DLD1 (cell line): Measurements from ENCODE around the gene CRYGN.

Source experiments
- in situ Hi-C: cut with HindIII; loops from 2 replicates; pipeline ENCODE4 v1.10.0; 2017; ENCODE audit warnings: low sequenced_read_pairs

CRYGN gene

DNA sequence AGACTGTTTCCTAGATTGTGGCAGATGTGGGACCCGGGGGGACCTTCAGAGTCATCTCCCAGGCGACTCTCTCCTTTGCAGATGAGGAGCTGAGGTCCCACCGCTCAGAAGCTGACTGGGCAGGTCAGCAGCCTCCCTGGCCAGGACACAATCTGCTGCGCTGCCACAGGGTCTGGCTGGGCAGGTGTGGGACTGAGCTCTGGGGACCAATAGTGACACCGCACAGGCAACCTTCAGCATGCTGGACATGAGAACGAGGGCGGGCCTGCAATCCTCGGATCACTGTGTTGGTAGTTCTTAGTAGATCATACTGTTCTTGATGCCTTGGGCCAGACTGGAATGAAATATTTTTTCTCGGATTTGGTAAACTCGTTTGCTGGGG, 20.5 kb upstream of the CRYGN start:
- in situ Hi-C loops: no loop called here

DNA sequence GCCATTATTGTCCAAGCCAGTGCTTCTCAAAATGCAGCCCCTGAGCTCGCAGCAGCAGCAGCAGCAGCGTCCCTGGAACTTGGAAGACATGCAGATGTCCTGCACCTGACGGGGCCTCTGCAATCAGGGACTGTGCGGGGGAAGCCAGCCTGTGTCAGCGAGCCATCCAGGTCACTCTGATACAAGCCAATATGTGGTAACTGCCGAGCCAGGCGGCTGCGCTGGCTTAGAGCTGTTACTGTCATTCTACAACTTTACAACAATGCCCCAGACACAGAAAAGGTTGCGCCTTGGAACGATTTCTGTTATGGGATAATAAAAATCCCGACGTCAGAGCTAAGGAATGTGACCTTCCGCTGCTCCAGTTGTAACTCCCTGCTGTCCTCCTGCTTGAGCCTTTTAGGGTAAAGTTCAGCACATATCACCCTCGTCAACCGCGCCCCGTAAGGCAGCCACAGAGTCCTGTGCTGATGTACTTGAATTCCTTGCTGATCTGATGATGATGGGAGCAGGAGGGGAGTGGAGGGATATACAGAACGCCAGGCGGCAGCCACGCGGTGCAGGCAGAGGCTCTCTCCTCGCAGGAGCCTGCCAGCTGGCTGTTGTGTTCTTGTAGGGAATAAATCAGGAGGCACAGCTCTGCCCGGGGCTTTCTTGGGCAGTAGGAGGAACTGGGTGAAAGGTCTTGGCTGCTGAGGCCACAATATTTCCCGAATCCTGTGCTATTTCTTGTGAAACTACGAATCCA, 20.0 kb upstream of the CRYGN start:
- in situ Hi-C loops: no loop called here

DNA sequence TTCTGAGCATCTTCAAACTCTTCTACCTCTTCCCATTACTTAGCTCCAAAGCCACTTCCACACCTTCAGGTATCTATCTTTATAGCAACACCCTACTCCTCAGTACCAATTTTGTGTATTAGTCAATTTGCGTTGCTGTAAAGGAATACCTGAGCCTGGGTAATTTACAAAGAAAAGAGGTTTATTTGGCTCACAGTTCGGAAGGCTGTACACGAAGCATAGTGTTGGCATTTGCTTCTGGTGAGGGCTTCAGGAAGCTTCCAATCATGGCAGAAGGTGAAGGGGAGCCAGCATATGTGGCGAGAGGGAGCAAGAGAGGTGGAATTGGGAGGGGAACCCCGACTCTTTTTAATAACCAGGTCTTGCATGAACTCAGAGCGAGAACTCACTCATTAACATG, 17.6 kb upstream of the CRYGN start:
- in situ Hi-C loops: no loop called here

DNA sequence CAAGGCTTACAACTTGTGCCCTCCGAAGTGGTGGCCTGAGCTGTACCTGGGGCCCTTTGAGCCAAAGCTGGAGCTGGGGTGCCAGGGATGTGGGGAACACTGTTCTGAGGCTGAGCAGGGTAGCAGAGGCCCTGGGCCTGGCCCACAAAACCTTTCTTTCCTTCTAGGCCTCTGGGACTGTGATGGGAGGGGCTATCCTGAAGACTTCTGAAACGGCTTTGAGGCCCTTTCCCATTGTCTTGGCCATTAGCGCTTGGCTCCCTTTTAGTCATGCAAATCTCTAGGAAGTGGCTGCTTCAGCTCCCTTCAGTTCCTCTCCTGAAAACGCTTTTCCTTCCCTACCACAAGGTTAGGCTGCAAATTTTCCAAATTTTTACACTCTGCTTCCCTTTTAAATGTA, 16.8 kb upstream of the CRYGN start:
- in situ Hi-C loops: no loop called here

DNA sequence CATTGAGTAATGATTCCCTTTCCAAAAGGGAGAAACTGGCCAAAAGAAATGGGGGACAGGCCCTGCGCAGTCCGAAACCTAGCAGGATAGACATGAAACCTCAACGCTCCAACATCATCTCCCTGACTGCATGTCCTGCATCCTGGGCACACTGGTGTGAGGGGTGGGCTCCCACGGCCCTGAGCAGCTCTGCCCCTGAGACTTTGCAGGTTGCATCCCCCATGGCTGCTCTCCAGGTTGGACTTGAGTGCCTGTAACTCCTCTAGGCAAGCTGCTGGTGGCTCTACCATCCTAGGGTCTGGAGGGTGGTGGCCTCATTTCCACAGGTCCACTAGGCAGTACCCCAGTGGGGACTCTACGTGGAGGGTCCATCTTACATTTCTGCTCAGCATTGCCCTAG, 16.3 kb upstream of the CRYGN start:
- in situ Hi-C loops: no loop called here

DNA sequence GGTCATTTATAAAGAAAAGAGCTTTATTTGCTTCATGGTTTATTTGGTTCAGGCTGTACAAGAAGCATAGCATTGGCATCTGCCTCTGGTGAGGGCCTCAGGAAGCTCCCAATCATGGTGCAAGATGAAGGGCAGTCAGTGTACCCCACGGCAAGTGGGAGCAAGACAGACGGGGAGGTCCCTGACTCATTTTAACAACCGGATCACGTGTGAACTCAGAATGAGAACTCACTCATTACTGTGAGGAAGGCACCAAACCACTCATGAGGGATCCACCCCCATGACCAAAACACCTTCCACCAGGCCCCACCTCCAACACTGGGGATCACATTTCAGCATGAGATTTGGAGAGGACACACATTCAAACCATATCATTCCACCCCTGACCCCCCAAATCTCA, 15.7 kb upstream of the CRYGN start:
- in situ Hi-C loops: no loop called here

DNA sequence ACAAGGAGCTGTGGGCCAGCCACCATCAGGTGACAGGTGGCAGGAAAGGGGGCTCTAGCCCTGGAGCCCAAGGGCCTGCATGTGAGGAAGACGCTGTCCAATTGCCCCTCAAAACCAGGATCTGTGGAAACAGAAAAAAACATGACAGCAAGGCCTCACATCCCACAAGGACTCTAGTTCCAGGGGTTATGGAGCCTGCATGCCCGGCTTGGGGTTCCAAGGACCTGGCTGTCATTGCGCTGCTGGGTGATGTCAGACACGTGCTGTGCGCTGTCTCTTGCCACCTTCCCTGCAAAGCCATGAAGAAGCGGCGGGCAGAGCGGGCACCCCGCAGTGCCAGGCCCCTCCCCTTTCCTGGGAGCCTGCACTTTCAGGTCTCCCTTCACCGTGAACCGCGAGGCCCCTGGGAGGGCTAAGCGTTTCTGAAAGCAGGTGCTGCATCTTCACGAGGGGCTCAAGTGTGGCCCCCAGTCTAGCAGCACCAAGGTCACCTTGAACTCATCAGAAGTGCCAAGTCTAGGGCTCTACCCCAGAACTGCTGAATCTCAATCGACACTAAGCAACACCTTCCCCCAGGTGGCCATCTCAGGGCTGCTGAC, 15.1 kb upstream of the CRYGN start:
- in situ Hi-C loops: no loop called here

DNA sequence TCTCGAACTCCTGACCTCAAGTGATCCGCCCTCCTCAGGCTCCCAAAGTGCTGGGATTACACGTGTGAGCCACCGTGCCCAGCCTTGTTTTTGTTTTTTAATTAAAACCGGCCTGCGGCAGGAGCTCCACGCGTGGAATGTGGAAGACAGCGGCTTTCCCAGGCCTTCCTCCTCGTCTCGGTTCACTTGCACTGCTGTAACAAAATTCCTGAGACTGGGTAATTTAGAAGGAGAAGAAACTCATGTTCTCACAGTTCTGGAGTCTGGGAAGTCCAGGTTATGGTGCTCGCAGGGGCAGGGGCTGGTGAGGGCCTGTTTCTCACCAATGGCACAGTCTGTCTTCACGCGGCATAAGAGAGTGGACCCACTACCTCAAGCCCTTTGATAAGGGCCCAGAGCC, 14.4 kb upstream of the CRYGN start:
- in situ Hi-C loops: no loop called here

DNA sequence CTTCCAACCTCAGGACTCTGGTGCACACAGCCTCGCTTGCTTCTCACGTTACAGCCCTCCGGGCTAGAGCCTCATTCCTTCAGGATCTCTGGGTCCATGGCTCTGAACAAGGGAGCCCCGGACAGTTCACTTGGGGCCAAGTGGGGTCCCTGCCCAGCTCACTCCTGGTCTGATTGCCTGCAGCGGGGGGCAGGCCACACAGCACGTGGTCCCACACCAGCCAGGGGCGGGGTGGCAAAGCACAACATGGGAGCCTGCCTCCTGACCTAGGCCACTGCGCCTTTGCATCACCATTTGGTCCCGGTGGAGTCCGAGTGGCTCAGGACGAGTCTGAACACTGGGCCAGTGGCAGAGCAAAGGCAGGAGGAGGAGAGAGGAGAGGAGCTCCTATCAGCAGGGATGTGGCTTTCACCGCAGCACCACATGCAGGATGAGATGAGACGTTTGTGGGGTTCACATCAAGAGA, 13.4 kb upstream of the CRYGN start:
- in situ Hi-C loops: no loop called here

DNA sequence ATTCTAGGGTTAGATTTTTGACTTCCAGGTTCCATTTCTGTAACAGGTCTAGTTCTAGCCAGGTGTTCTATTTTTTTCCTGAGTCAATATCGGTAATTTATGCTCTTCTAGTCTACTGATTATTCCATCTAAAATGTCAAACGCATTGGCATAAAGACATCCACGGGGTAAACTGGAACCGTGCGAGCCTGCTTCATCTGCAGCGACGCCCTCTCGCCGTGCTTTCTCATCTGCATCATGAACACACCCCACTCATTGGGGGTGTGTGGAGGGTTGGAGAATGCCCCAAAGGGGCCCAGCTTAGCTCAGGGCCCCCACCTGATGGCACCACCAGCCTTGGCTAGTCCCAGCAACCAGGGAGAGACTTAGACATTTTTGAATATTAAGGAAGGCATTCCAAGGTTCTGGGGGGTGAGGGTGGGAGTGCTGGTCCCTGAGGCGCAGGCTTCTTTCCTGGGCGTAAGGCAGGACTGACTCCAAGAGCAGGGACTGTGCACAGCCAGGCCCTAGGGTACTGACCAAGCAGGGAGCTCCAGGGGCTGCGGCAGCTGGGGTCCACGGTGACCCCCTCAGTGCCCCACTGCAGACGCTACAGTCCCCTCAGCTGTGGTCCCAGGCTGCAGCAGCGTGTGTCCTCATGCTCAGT, 12.9 kb upstream of the CRYGN start:
- in situ Hi-C loops: no loop called here

DNA sequence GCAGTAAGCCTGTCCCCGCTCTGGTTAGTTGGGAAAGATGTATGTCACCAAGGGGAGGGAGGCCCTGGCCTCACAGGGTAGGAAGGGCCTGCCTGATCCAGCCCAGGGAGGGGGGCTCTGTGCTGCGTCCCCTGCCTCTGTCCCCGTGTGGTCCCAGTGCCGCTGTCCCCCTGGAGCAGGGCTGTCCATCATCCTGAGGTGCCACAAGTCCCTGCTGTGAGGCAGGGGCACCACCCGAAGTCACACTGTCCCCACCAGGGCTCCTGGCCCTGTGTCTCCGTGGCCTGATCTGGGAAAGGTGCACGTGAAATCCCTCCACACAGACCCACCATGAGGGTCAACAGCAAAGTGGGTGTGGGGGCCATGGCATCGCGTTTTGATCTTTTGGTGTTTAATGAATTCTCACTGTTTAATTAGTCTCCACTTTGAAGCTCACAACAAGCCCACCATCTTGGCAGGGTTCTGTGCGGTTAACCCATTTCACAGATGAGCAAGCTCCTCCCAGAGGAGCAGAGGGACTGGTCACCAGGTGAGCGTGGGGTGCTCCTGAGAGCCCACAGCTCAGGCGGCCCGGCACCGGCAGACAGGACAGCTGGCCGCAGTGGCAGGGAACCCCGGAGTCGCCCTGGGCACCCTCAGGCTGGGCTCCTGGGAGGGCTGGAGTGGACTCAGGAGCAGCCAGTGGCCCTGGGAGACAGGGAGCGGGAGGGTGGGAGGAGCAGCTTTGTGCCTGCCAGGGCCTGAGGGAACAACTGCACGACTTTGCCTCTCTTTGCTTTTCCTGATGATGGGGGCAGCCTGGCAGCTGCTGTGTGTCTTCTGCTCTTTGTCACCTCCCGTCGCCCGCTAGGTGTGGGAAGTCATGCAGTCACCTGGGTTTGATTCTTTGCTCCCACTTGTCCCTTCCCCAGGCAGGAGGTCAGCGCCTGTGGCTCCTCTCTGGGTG, 12.0 kb upstream of the CRYGN start:
- in situ Hi-C loops: no loop called here

DNA sequence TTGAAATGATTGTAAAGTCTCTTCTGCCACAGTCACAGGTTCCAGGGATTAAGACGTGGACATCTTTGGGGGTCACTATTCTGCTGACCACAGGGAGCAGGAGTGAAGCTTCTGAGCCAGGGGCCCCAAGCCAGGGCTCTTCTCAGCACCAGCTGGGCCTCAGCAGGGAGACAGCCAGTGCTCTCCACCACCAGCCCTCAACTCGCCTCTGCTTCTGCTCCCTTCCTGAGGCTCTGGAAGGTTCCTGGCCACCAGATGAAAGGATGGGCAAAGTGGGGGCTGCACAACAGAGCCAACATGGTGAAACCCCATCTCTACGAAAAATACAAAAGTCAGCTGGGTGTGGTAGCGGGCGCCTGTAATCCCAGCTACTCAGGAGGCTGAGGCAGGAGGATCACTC, 11.2 kb upstream of the CRYGN start:
- in situ Hi-C loops: no loop called here

DNA sequence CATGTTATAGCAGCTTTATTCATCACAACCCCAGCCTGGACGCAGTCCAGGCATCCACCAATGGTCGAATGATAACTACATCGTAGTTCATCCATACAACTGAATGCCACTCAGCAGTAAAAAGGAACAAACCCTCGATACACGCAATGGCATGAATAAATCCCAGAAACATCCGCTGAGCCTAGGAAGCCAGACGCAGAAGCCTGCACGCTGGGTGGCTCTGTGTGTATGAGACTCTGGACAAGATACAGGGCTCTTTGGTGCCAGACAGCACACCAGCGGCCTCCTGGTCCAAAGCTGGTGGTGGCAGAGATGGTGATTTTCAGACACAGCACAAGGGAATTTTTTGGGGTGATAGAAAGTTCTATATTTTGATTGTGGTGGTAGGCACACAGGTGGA, 10.0 kb upstream of the CRYGN start:
- in situ Hi-C loops: no loop called here

DNA sequence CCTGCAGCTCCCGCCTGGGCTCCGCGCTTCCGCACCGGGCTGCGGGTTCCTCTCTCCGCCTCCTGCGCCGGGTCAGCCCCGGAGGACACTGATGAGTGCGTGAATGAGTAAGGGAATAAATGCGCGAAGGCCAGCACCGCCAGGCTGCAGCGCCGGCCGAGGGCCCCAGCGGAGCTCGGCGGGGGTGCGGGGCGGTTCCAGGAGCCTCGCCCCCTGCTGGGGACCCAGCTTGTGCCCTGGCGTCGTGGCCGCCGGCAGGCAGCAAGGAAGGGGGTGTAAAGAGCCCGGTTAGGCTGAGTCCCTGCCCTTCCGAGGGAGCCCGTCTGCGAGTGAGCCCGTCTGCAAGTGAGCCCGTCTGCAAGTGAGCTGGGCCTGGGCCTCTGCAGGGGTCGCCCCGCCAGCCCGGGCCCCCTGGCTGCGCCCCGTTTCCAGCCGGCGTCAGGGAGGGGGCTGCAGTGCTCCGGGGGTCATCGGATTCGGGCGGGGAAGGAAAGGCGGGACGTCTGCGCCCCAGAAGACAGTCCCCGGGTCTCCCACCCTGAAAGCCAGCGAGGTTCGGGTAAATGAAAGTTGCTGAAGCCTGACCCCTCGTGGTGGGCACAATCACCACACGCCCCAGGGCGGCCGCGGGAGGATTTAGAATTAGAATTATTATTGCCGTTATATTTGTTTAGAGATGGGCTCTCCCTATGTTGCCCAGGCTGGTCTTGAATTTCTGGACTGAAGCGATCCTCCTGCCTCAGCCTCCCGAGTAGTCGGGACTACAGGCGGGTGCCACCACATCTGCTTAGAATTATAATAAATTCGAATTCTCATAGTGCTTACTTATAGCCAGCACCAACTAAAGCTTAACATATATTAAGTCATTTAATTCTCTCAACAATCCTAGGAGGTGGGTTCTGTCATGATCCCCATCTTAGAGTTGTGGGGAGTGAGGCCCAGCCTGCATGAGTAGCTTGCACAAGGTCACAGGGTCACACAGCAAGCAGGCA, 8.6 kb upstream of the CRYGN start:
- in situ Hi-C loops: no loop called here

DNA sequence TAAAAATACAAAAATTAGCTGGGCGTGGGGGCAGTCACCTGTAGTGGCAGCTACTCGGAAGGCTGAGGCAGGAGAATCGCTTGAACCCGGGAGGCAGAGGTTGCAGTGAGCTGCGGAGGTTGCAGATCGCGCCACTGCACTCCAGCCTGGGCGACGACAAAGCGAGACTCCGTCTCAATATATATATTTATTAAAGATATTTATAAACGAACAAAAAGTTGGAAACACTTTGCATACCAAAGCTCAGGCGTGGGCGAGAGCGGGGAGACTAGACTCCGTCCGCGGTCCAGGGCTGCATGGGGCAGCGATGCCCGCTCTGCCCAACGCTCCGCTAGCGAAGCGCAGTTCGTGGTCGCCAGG, 7.9 kb upstream of the CRYGN start:
- in situ Hi-C loops: no loop called here

DNA sequence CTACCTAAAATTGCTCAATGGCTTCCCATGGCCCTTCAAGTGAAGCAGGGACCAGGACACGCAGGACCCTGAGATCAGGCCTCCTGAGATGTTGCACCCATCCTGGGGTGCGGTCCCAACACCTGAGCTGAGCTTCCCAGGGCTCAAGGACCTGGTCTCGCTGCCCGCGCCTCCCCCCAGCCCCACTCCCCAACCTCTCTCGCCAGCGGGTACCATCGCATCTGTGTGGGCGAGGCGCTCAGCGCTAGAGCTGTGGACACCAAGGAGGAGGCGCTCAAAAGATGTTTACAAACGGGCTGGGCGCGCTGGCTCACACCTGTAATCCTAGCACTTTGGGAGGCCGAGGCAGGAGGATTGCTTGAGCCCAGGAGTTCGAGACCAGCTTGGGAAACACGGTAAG, 7.4 kb upstream of the CRYGN start:
- in situ Hi-C loops: no loop called here

DNA sequence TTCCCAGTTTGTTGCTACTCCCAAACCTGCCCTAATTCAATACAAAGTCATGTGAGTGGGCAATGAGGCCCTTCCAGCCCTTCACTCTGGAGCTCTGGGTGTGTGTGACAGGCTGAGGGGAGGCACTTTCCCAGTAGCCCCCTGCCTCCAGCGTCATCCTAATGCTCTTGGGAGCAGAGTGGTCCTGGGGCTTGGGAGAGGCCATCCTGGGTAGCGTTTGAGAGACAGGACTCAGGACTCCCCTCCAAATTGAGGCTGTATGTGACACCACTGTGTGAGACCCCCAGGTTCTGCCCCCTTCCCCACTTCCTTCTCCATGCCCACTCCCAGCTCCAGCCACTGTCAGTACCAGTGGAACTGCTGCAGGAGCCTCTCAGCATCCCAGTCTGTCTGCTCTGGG, 6.5 kb upstream of the CRYGN start:
- in situ Hi-C loops: no loop called here

DNA sequence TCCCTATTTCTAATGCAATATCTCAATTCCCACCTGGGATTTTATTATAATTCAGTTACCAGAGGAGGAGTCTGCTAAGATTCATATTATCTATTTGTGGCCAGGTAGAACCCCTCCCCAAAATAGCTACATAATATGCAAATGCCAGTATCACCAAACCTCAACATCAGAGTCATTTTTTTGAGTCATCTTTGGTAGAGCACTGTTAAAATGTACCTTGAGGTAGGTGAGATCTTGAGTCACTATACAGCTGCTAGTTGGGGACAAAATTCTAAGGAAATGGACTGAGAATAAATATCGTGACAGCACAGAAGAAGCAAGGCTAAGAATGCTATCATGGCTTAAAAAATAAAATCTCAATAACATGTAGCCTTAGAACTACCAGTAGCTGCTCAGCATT, 4.7 kb upstream of the CRYGN start:
- in situ Hi-C loops: loop anchor here (5.0 kb wide), 2 partner anchors 77 to 132 kb away; no protein-coding TSS in a partner anchor

DNA sequence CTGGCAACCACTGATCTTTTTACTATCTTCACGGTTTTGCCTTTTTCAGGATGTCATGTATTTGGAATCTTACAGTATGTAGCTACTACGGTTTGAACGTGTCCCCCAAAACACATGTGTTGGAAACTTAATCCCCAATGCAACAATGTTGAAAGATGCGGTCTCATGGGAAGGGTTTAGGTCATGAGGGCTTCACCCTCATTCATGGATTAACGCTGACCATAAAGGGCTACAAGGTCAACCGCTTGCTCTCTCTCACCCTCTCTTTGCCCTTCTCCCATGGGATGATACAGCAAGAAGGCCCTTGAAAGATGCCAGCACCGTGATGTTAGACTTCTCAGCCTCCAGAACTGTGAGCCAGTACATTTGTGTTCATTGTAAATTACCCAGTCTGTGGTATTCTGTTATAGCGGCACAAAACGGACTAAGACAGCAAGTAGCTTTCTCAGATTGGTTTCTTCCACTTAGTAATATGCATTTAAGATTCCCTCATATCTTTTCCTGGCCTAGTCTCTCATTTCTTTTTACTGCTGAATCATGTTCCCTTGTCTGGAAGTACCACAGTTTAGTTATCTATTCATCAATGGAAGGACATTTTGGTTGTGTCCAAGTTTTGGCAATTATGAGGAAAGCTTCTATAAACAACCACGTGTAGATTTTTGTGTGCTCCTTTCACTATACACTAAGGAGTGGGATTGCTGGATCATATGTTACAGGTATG, 3.0 kb upstream of the CRYGN start:
- in situ Hi-C loops: loop anchor here (5.0 kb wide), 2 partner anchors 76 to 131 kb away; no protein-coding TSS in a partner anchor
